ENCODE measurements around the gene UBE2J2. TPM values are rescaled to one million over a fixed set of nuclear protein-coding genes. Genes with fewer than 3 reads are reported as not detected.
A peak's percentile ranks its signal among the peaks of the same experiment; 100 is the strongest.

UBE2J2 gene
- total RNA-seq, 1 experiment from 2014 or later, result 83.4 TPM

- Mint-ChIP-seq H3K36me3 (ENCODE audit: insufficient read depth in 1 of 3, low read depth in 3 of 3) (peaks cover 37 to 69% (median 59%) of the 10 kb centered on the region in 3 experiments; a peak in 6 of 7 replicates), H3K4me3 (no peak overlapping the region), H3K27me3 (ENCODE audit: low read depth) (no peaks in the 10 kb centered on the region), H3K4me1 (no peaks in the 10 kb centered on the region), H3K9me3 (no peaks in the 10 kb centered on the region), H3K27ac (peak overlapping the region in 1 of 3 experiments; percentile 52; a peak in 1 of 7 replicates)
- Histone ChIP-seq H3K56ac (ENCODE audit: insufficient read length, low read depth, low read length) (no peak overlapping the region), H3K27me3 (ENCODE audit: insufficient read depth, low read length) (no peaks in the 10 kb centered on the region), H3K18ac (ENCODE audit: insufficient read length, low read depth, low read length) (no peak overlapping the region), H3T11ph (ENCODE audit: low read length) (no peak overlapping the region), H4K8ac (replicated peaks; ENCODE audit: insufficient read length, low read depth, low read length) (no peak overlapping the region), H3K23ac (ENCODE audit: insufficient read length, low read depth, low read length) (no peak overlapping the region), H2AK5ac (ENCODE audit: insufficient read length, low read length) (no peak overlapping the region), H4K5ac (ENCODE audit: insufficient read length, low read depth, low read length) (no peak overlapping the region), H3K4me2 (ENCODE audit: insufficient read depth, insufficient read length, low read length) (no peak overlapping the region), H3K4ac (ENCODE audit: low read depth, low read length) (no peak overlapping the region), H2BK20ac (ENCODE audit: low read depth, low read length, poor library complexity, severe bottlenecking) (no peak overlapping the region), H3K4me1 (ENCODE audit: insufficient read depth, low read length) (no peaks in the 10 kb centered on the region), H4K91ac (ENCODE audit: insufficient read length, low read depth, low read length) (no peak overlapping the region), H3K27ac (ENCODE audit: insufficient read length, low read depth, low read length) (no peak overlapping the region), H2BK12ac (ENCODE audit: insufficient read length, low read depth, low read length) (no peak overlapping the region), H4K20me1 (ENCODE audit: control insufficient read depth, insufficient read depth, insufficient read length) (no peaks in the 10 kb centered on the region), H2BK5ac (ENCODE audit: insufficient read length, low read length) (no peak overlapping the region), H3K79me1 (ENCODE audit: insufficient read depth, low read depth, low read length, poor library complexity, severe bottlenecking) (no peaks in the 10 kb centered on the region), H3K9me3 (ENCODE audit: control insufficient read depth, low read depth, low read length) (no peaks in the 10 kb centered on the region), H2BK15ac (ENCODE audit: low read depth, low read length) (no peak overlapping the region), H3K23me2 (ENCODE audit: insufficient read length, low read depth, low read length, poor library complexity, severe bottlenecking) (no peaks in the 10 kb centered on the region), H2AFZ (ENCODE audit: low read length) (no peak overlapping the region), H3K14ac (ENCODE audit: insufficient read depth, low read length) (no peak overlapping the region), H2BK120ac (ENCODE audit: low read depth, low read length, poor library complexity, severe bottlenecking) (no peak overlapping the region), H3K9ac (ENCODE audit: extremely low read depth, insufficient read length, low read length) (no peak overlapping the region), H3K79me2 (ENCODE audit: insufficient read depth, low read length) (no peaks in the 10 kb centered on the region; the same call in 1 of the 2 replicates)
- TF ChIP-seq CTCF (conservative IDR thresholded peaks at IDR 0.05), result peak; percentile 65
- no CpG with 5 or more reads among the region's 10 CpGs for WGBS (ENCODE audit: extremely low coverage, insufficient read length, low lambda C conversion rate)
- peak; percentile 70 for DNase-seq
Measured at GRCh38 chr1:1264868-1265272, 8.8 kb downstream of the UBE2J2 start.

Data from H9 (cell line).